A673 (cell line): Measurements from ENCODE around the gene TNIP1.

Experiments used
- EZH2 ChIP-seq: fragments of 200-600 bp; sonication (generic); IDR thresholded peaks from 2 replicates; pipeline ENCODE4 v1.6.1; 2017; ENCODE audit warnings: borderline replicate concordance, low read depth, mild to moderate bottlenecking, mixed read lengths, antibody characterized with exemption, low read length; ENCODE audit not compliant: poor library complexity, severe bottlenecking
- TF ChIP-seq, protein P1 (sequence below): fragments of 300-800, 200-600 bp; sonication (generic); conservative IDR thresholded peaks from 2 replicates; pipeline ENCODE4 v1.5.1; 2017; ENCODE audit warnings: low read depth, mild to moderate bottlenecking, antibody characterized with exemption, low read length, moderate library complexity, mixed read lengths

DNA sequence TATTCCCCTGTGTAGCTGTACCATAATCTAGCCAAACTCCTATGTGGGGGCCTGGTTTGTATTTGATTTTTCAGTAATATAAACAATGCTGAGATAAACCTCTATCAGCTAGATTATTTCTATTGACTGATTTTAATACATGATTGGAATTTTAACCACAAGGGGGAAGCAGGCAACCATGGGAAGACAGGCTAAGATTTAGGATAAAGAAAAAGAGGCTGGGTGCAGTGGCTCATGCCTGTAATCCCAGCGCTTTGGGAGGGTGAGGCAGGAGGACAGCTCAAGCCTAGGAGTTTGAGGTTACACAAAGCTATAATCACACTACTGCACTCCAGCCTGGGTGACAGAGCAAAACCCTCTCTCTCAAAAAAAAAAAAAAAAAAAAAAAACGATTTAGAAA is 78.6 kb downstream of the TNIP1 start:
- TF ChIP-seq, protein P1, sequence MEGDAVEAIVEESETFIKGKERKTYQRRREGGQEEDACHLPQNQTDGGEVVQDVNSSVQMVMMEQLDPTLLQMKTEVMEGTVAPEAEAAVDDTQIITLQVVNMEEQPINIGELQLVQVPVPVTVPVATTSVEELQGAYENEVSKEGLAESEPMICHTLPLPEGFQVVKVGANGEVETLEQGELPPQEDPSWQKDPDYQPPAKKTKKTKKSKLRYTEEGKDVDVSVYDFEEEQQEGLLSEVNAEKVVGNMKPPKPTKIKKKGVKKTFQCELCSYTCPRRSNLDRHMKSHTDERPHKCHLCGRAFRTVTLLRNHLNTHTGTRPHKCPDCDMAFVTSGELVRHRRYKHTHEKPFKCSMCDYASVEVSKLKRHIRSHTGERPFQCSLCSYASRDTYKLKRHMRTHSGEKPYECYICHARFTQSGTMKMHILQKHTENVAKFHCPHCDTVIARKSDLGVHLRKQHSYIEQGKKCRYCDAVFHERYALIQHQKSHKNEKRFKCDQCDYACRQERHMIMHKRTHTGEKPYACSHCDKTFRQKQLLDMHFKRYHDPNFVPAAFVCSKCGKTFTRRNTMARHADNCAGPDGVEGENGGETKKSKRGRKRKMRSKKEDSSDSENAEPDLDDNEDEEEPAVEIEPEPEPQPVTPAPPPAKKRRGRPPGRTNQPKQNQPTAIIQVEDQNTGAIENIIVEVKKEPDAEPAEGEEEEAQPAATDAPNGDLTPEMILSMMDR = peak; percentile 44; the same call in 1 of the 2 replicates
- no peak for TF ChIP-seq EZH2
